ENCODE data around the gene RNF133.

The RNF133 gene

GRCh38 chr7:122692769-122693309, 6.1 kb downstream of the RNF133 start:
- no peaks in the 10 kb centered on the region for H3K79me2 ChIP-seq (ENCODE audit: insufficient read depth, low read length)
- no peaks in the 10 kb centered on the region for H4K20me1 ChIP-seq (ENCODE audit: insufficient read depth, low read length)
- no peak overlapping the region for H3K9ac ChIP-seq (ENCODE audit: low read length)
- no peaks in the 10 kb centered on the region for H3F3A ChIP-seq (ENCODE audit: insufficient read depth, low read length)
- H3K27ac ChIP-seq (ENCODE audit: low read depth, low read length, poor library complexity, severe bottlenecking) = no peak overlapping the region
- 0 out of 2 replicates have a peak, but pooled peaks cover 2% of the 10 kb centered on the region for H3K9me3 ChIP-seq (ENCODE audit: low read length)
- H3K4me2 ChIP-seq (ENCODE audit: low read length) = no peak overlapping the region
- H3K4me3 ChIP-seq (ENCODE audit: low read depth, low read length, poor library complexity, severe bottlenecking) = no peak overlapping the region
- H2AFZ ChIP-seq (ENCODE audit: low read length) = no peak overlapping the region
- H3K9me2 ChIP-seq (ENCODE audit: low read depth, low read length) = no peaks in the 10 kb centered on the region
- H3K4me1 ChIP-seq (ENCODE audit: insufficient read depth, low read length, severe bottlenecking) = no peaks in the 10 kb centered on the region
- no peaks in the 10 kb centered on the region for H3K27me3 ChIP-seq (ENCODE audit: insufficient read depth, low read length)
- TF ChIP-seq CTCF (IDR thresholded peaks at IDR 0.05; ENCODE audit: low read length) (no peak), EZH2 (IDR thresholded peaks at IDR 0.05; ENCODE audit: borderline replicate concordance, low read length) (no peak)
- no peaks in the 10 kb centered on the region for H3K36me3 ChIP-seq (ENCODE audit: insufficient read depth, low read length)

GRCh38 chr7:122691569-122692235, 7.2 kb downstream of the RNF133 start:
- Histone ChIP-seq H3K27me3 (ENCODE audit: insufficient read depth, low read length) (no peaks in the 10 kb centered on the region), H3K4me3 (ENCODE audit: low read depth, low read length, poor library complexity, severe bottlenecking) (no peak overlapping the region)

GRCh38 chr7:122689346-122690109, 9.4 kb downstream of the RNF133 start:
- no peak overlapping the region for H3K4me3 ChIP-seq (ENCODE audit: low read depth, low read length, poor library complexity, severe bottlenecking)
- no peaks in the 10 kb centered on the region for H3K36me3 ChIP-seq (ENCODE audit: insufficient read depth, low read length)
- no peak overlapping the region for H3K9ac ChIP-seq (ENCODE audit: low read length)
- H2AFZ ChIP-seq (ENCODE audit: low read length) = no peak overlapping the region
- H3F3A ChIP-seq (ENCODE audit: insufficient read depth, low read length) = no peaks in the 10 kb centered on the region
- no peaks in the 10 kb centered on the region for H3K27me3 ChIP-seq (ENCODE audit: insufficient read depth, low read length)
- H3K9me3 ChIP-seq (ENCODE audit: low read length) = 0 out of 2 replicates have a peak, but pooled peaks cover 2% of the 10 kb centered on the region
- no peaks in the 10 kb centered on the region for H4K20me1 ChIP-seq (ENCODE audit: insufficient read depth, low read length)
- no peaks in the 10 kb centered on the region for H3K9me2 ChIP-seq (ENCODE audit: low read depth, low read length)
- H3K27ac ChIP-seq (ENCODE audit: low read depth, low read length, poor library complexity, severe bottlenecking) = no peak overlapping the region
- no peak overlapping the region for H3K4me2 ChIP-seq (ENCODE audit: low read length)
- no peaks in the 10 kb centered on the region for H3K79me2 ChIP-seq (ENCODE audit: insufficient read depth, low read length)
- H3K4me1 ChIP-seq (ENCODE audit: insufficient read depth, low read length, severe bottlenecking) = no peaks in the 10 kb centered on the region
- no peak for TF ChIP-seq CTCF (IDR thresholded peaks at IDR 0.05; ENCODE audit: low read length)
- no peak for TF ChIP-seq EZH2 (IDR thresholded peaks at IDR 0.05; ENCODE audit: borderline replicate concordance, low read length)

More at GRCh38 chr7:122691569-122692235, 7.2 kb downstream of the RNF133 start:
- Histone ChIP-seq H3K79me2 (ENCODE audit: insufficient read depth, low read length) (no peaks in the 10 kb centered on the region), H2AFZ (ENCODE audit: low read length) (no peak overlapping the region), H3K4me2 (ENCODE audit: low read length) (no peak overlapping the region), H3K4me1 (ENCODE audit: insufficient read depth, low read length, severe bottlenecking) (no peaks in the 10 kb centered on the region), H4K20me1 (ENCODE audit: insufficient read depth, low read length) (no peaks in the 10 kb centered on the region), H3K9me3 (ENCODE audit: low read length) (0 out of 2 replicates have a peak, but pooled peaks cover 2% of the 10 kb centered on the region), H3K36me3 (ENCODE audit: insufficient read depth, low read length) (no peaks in the 10 kb centered on the region), H3K9me2 (ENCODE audit: low read depth, low read length) (no peaks in the 10 kb centered on the region), H3F3A (ENCODE audit: insufficient read depth, low read length) (no peaks in the 10 kb centered on the region), H3K9ac (ENCODE audit: low read length) (no peak overlapping the region), H3K27ac (ENCODE audit: low read depth, low read length, poor library complexity, severe bottlenecking) (no peak overlapping the region)
- TF ChIP-seq EZH2 (IDR thresholded peaks at IDR 0.05; ENCODE audit: borderline replicate concordance, low read length) (no peak), CTCF (IDR thresholded peaks at IDR 0.05; ENCODE audit: low read length) (no peak)
